Epithelial cell of proximal tubule (primary cell): Measurements from ENCODE around the gene RGR. TPM values are rescaled to one million over a fixed set of nuclear protein-coding genes. Genes with fewer than 3 reads are reported as not detected.

Source experiments
- DNase-seq: peaks from one replicate; pipeline ENCODE4 v3.0.0-alpha.2; 2011; ENCODE audit warnings: low read depth
- H3K4me3 ChIP-seq: 2 replicates; pipeline ENCODE4 v1.5.1; 2011; ENCODE audit warnings: low read depth, mild to moderate bottlenecking, low read length
- total RNA-seq: library from RNA; depleted of rRNA; stranded (reverse); fragments of >200 nt; gene quantifications from 2 replicates; pipeline ENCODE4 v1.2.3, GENCODE V29; 2015
- TF ChIP-seq, protein P1 (sequence below): conservative IDR thresholded peaks from 2 replicates; pipeline ENCODE4 v1.5.1; 2012; ENCODE audit warnings: low read depth, mild to moderate bottlenecking, low read length

The RGR gene
- total RNA-seq, 1 donor from 2014 or later: not detected

DNA sequence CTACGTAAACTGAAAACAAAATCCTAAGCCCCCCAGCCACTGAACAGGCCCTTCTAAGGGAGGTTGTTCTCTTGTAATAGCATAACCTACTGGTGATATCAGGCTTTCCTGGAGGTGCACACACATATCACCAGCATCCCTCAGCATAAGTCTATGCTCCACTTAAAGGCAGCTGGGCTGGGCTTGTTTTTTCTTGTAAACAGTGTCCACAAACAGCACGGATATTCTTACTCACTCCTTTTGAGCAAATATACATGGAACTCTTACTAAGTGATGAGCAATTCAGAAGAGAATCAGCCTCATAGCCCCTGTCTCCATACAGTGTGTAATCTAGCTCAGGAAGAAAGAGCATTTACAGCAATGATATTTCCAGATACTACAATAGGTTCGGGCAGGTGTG is 5.9 kb upstream of the RGR start:
- no peak for DNase-seq
- no peak overlapping the region for H3K4me3 ChIP-seq
- TF ChIP-seq, protein P1, sequence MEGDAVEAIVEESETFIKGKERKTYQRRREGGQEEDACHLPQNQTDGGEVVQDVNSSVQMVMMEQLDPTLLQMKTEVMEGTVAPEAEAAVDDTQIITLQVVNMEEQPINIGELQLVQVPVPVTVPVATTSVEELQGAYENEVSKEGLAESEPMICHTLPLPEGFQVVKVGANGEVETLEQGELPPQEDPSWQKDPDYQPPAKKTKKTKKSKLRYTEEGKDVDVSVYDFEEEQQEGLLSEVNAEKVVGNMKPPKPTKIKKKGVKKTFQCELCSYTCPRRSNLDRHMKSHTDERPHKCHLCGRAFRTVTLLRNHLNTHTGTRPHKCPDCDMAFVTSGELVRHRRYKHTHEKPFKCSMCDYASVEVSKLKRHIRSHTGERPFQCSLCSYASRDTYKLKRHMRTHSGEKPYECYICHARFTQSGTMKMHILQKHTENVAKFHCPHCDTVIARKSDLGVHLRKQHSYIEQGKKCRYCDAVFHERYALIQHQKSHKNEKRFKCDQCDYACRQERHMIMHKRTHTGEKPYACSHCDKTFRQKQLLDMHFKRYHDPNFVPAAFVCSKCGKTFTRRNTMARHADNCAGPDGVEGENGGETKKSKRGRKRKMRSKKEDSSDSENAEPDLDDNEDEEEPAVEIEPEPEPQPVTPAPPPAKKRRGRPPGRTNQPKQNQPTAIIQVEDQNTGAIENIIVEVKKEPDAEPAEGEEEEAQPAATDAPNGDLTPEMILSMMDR: no peak

DNA sequence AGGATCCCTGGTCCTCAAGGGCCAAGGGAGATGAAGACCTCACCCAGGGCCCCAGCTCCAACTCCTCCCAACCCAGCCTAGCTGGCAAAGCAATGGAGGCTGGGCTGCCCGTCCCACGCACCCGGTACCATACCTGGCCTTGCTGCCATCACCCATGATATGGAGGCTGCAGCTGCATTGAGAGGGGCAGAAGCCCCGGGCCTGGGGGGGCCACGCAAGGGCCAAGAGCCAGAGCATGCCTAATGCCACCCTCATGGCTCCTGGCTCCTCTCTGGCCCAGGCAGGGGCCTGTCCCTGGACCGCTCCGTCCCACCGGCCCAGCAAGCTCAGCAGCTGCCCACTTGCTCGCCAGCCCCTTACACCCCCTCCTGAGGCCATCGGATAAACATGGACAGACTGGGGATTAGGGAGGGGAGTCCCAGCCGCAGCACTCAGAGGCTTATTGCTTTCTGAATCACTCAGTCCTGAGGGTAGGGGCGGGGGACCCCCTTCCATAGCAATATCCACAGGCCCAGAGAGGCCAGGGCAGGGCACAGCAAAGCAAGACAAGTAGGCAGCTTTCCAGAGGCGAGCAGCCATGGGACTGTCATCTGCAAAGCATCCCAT is 3.6 kb upstream of the RGR start, which contains the start of gene LRIT1:
TSS of gene LRIT1 (minus strand) at position 362 of the 606 bp plus-strand sequence. CDS start at position 255, 107 bp downstream.
- TF ChIP-seq, protein P1: no peak
- DNase-seq: no peak
- no peak within 1 kb of the TSS for H3K4me3 ChIP-seq

DNA sequence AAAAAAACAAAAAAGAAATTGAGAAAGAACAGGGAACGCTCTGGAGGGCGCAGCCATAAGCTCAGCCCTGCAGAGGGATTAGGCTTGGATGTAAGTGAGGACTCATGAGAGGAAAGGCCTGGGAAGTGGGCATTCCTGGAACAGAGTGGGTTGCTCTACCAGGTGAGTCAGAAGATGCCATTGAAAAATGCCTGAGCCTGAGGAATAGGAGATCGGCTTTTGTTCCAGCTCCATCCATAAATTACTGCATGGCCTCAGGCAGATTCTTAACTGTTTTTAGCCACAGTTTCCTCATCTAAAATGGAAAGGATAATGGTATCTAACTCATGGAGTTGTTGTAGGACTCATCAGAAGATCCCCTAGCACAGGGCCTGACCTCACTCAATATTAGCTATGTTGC is 1.1 kb upstream of the RGR start:
- TF ChIP-seq, protein P1: no peak
- DNase-seq: no peak
- H3K4me3 ChIP-seq: no peak overlapping the region

DNA sequence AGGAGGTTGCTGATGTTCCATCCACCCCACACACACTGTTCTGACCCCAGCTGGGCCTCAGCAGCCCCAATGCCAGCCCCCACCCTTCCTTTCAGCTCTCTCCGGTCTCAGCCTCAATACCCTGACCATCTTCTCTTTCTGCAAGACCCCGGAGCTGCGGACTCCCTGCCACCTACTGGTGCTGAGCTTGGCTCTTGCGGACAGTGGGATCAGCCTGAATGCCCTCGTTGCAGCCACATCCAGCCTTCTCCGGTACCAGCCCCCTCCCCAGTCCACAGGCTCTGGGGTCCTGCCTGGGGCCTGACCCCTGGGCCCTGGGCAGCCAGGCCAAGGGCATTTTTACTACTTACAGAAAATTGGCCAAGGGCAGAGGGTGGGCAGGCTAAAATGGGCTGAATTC is 2.6 kb downstream of the RGR start:
- no peak for DNase-seq
- TF ChIP-seq, protein P1: no peak
- H3K4me3 ChIP-seq: no peak overlapping the region

DNA sequence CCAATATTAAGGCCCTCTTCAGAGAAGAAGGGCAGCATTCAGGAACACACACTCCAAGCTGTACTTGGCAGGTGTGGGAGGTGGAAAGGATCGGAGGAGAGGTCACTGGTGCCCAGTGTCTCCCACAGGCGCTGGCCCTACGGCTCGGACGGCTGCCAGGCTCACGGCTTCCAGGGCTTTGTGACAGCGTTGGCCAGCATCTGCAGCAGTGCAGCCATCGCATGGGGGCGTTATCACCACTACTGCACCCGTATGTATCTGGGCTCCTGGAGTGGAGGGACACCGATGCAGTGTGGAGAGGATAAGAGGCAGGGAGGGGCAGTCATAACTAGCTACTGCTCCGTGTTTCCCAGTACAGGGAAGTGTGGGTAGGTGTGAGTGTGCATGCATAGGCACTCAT is 3.9 kb downstream of the RGR start:
- no peak overlapping the region for H3K4me3 ChIP-seq
- no peak for DNase-seq
- TF ChIP-seq, protein P1: no peak

DNA sequence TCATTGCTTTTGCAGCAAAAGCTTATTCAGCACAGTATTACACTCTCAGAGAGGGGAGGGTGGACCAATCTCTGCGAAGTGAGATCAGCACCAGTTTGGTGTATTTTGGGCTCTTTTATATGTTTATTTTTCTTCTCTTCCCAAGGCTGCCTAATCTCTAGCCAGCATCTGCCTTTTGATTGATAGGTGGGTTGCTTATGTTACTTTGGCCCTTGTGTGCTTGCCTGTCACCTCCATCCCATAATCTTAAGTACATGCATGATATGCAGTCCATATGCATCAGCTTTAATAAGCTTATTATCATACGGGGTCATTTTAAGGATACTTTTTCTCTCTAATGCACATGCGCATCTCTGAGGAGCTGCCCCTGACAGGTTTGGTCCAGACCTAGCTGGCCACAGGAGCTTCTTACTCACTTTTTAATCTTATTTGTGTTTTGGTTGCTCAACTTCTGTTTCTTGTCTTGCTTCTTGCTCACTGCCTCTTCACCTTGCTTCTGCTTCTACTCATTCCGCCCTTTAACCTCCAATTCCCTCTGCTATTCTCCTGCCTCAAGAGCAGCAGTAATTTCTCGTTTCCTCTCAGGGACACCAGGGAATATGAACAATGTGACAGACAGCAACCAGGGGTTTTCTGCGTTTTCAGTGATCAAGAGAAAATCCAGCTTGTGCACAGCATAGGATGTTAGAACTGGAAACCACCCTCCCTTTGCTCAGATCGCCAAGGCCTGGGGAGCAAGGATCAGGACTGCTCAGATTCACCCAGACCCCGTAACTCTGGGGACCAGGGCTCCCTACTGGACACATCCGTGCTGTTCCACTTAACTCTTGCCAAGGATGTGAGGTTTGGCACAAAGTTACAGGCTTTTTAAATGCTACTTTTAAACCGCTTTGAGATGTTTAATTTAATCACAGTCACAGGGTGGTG is 10.0 kb downstream of the RGR start:
- no peak for DNase-seq
- TF ChIP-seq, protein P1: no peak
- H3K4me3 ChIP-seq: no peak overlapping the region
